PC-9 (cell line): ENCODE results near the gene RHCG.

Experiments
- EZH2 ChIP-seq: fragments of 200-600 bp; sonication (generic); IDR thresholded peaks from 2 replicates; pipeline ENCODE4 v1.8.0; 2017; ENCODE audit warnings: antibody characterized with exemption, low read depth
- TF ChIP-seq, protein P1 (sequence below): fragments of 200-600 bp; sonication (generic); conservative IDR thresholded peaks from 2 replicates; pipeline ENCODE4 v1.6.1; 2017; ENCODE audit warnings: mixed run types, antibody characterized with exemption, mild to moderate bottlenecking, moderate library complexity

DNA sequence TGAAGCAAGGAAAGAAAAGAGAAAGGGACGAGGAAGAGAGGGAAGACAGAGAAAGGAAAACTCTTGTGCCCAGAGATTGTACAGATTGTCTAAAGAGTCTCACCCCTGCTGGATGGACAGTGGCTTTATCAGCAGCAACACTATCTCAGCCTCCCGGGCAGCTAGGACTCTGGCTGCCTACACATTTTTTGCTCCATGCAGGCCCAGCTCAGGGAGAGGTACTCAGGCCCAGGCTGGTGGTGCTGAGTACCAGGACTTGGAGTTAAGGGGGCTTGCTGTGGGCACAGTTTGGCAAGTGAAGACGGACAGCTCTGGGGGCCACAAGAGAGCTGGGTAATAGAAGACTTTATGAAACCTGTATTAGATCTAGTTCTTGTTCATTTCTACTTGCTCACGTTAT, 19.1 kb upstream of the RHCG start:
- TF ChIP-seq, protein P1, sequence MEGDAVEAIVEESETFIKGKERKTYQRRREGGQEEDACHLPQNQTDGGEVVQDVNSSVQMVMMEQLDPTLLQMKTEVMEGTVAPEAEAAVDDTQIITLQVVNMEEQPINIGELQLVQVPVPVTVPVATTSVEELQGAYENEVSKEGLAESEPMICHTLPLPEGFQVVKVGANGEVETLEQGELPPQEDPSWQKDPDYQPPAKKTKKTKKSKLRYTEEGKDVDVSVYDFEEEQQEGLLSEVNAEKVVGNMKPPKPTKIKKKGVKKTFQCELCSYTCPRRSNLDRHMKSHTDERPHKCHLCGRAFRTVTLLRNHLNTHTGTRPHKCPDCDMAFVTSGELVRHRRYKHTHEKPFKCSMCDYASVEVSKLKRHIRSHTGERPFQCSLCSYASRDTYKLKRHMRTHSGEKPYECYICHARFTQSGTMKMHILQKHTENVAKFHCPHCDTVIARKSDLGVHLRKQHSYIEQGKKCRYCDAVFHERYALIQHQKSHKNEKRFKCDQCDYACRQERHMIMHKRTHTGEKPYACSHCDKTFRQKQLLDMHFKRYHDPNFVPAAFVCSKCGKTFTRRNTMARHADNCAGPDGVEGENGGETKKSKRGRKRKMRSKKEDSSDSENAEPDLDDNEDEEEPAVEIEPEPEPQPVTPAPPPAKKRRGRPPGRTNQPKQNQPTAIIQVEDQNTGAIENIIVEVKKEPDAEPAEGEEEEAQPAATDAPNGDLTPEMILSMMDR, result no peak
- TF ChIP-seq EZH2, result no peak
